Measurements from ENCODE around the gene VTCN1.

Gene VTCN1

GRCh38 chr1:117215019-117215418, 4.3 kb upstream of the VTCN1 start:
- ChIA-PET CTCF (no interaction called here), POLR2A (no interaction called here)

GRCh38 chr1:117213046-117213445, 2.3 kb upstream of the VTCN1 start:
- DNase-seq (ENCODE audit: extremely low spot score): no peak
- ChIA-PET POLR2A (no interaction called here), CTCF (no interaction called here)
- TF ChIP-seq CTCF (IDR thresholded peaks at IDR 0.05; ENCODE audit: control extremely low read depth, extremely low read depth, low read depth, missing control alignments): no peak

More at GRCh38 chr1:117215019-117215418, 4.3 kb upstream of the VTCN1 start:
- no peak for DNase-seq (ENCODE audit: extremely low spot score)
- no peak for TF ChIP-seq CTCF (IDR thresholded peaks at IDR 0.05; ENCODE audit: control extremely low read depth, extremely low read depth, low read depth, missing control alignments)

GRCh38 chr1:117210386-117210785, 341 bp downstream of the VTCN1 start:
- DNase-seq (ENCODE audit: extremely low spot score): no peak
- ChIA-PET CTCF (interaction anchor here (0.9 to 1.3 kb wide), 2 partner anchors 9 to 324 kb away, joined by 3 read pairs; no protein-coding TSS in a partner anchor), POLR2A (no interaction called here)
- no peak for TF ChIP-seq CTCF (IDR thresholded peaks at IDR 0.05; ENCODE audit: control extremely low read depth, extremely low read depth, low read depth, missing control alignments)

- no peak for TF ChIP-seq CTCF (IDR thresholded peaks at IDR 0.05; ENCODE audit: control extremely low read depth, extremely low read depth, low read depth, missing control alignments)
- ChIA-PET POLR2A (no interaction called here), CTCF (no interaction called here)
- DNase-seq (ENCODE audit: extremely low spot score): no peak
Observed at GRCh38 chr1:117209094-117209493, 1.6 kb downstream of the VTCN1 start.

GRCh38 chr1:117208580-117208979, 2.1 kb downstream of the VTCN1 start:
- no peak for DNase-seq (ENCODE audit: extremely low spot score)
- POLR2A ChIA-PET: no interaction called here
- CTCF ChIA-PET: no interaction called here
- no peak for TF ChIP-seq CTCF (IDR thresholded peaks at IDR 0.05; ENCODE audit: control extremely low read depth, extremely low read depth, low read depth, missing control alignments)

- POLR2A ChIA-PET: no interaction called here
- no peak for DNase-seq (ENCODE audit: extremely low spot score)
- TF ChIP-seq CTCF (IDR thresholded peaks at IDR 0.05; ENCODE audit: control extremely low read depth, extremely low read depth, low read depth, missing control alignments): no peak
- CTCF ChIA-PET: no interaction called here
Observed at GRCh38 chr1:117205368-117205767, 5.4 kb downstream of the VTCN1 start.

- TF ChIP-seq CTCF (IDR thresholded peaks at IDR 0.05; ENCODE audit: control extremely low read depth, extremely low read depth, low read depth, missing control alignments): no peak
- ChIA-PET POLR2A (no interaction called here), CTCF (interaction anchor here (0.7 to 0.8 kb wide), 2 partner anchors 9 to 39 kb away, joined by 3 read pairs; partner anchors contain the start of gene VTCN1)
- no peak for DNase-seq (ENCODE audit: extremely low spot score)
Observed at GRCh38 chr1:117201808-117202207, 8.9 kb downstream of the VTCN1 start.
